ENCODE data around the gene DNAJC5G.

DNA sequence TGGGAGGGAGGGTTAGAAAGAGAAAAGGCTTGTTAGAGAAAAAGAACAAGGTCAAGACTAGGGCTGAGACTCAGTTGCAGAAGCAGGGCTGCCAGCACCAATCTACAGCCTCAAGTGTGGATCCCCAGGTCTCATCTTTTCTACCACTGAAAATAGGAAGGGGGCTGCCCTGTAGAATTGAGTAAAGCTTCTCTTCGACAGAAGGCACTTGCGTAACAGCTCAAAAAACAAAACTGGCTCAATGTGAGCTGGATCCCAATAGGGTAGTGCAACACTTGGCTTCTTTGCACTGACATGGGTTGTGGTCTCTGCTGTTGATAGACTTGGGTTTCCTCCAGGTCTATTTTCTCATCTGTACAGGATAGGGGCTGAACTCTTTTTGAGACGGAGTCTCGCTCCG is 49.5 kb downstream of the DNAJC5G start:
- no peak for TF ChIP-seq ZNF672 (CRISPR knock-in tag; IDR thresholded peaks at IDR 0.05)
- TF ChIP-seq HMGXB3 (CRISPR knock-in tag; IDR thresholded peaks at IDR 0.05; ENCODE audit: borderline replicate concordance) = no peak
- no peak for TF ChIP-seq IKZF1 (IDR thresholded peaks at IDR 0.05)
- TF ChIP-seq ZNF737 (CRISPR knock-in tag; IDR thresholded peaks at IDR 0.05; ENCODE audit: borderline replicate concordance) = no peak
- TF ChIP-seq REPIN1 (CRISPR knock-in tag; IDR thresholded peaks at IDR 0.05; ENCODE audit: borderline replicate concordance, low read depth) = no peak
- no peak for TF ChIP-seq ZNF83 (CRISPR knock-in tag; IDR thresholded peaks at IDR 0.05; ENCODE audit: borderline replicate concordance)
- TF ChIP-seq REST (IDR thresholded peaks at IDR 0.05; ENCODE audit: borderline replicate concordance in 1 of 2, low read depth in 1 of 2, low read length in 2 of 2) = no peak
- TF ChIP-seq POLR2A (IDR thresholded peaks at IDR 0.05; ENCODE audit: insufficient read depth in 1 of 2, low read depth in 2 of 2, low read length in 2 of 2) = peak in 1 of 2 experiments; percentile 50; a peak in 1 of 4 replicates
- no peak for TF ChIP-seq AFF4 (CRISPR knock-in tag; IDR thresholded peaks at IDR 0.05)
